Stromal cell of bone marrow (primary cell): Measurements from ENCODE around the gene DRD4.

Experiments used
- DNase-seq: peaks from one replicate; pipeline ENCODE4 v3.0.0-alpha.2; 2012; ENCODE audit warnings: low read depth

The DRD4 gene

DNA sequence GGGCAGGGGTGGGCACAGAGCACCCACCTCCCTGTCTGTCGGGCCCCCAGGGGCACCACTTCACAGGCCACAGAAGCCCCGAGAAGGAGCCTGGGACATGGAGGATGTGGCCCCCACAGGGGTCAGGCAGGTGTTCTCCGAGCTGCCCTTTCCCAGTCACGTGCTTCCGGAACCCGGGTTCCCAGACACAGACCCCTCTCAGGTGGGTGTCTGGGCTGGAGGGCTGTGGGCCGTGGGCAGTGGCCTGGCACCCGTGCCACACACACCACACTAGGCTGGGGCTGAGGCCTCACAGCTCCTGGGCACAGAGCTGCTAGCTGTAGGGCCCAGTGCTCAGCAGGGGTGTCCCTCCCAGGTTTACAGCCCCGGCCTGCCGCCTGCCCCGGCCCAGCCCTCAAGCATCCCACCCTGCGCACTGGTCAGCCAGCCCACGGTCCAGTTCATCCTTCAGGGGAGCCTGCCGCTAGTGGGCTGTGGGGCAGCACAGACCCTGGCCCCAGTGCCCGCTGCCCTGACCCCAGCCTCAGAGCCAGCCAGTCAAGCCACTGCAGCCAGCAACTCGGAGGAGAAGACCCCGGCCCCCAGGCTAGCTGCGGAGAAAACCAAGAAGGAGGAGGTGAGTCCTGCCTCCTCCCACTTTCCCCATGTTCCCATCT lies 26.8 kb upstream of the DRD4 start:
- no peak for DNase-seq

DNA sequence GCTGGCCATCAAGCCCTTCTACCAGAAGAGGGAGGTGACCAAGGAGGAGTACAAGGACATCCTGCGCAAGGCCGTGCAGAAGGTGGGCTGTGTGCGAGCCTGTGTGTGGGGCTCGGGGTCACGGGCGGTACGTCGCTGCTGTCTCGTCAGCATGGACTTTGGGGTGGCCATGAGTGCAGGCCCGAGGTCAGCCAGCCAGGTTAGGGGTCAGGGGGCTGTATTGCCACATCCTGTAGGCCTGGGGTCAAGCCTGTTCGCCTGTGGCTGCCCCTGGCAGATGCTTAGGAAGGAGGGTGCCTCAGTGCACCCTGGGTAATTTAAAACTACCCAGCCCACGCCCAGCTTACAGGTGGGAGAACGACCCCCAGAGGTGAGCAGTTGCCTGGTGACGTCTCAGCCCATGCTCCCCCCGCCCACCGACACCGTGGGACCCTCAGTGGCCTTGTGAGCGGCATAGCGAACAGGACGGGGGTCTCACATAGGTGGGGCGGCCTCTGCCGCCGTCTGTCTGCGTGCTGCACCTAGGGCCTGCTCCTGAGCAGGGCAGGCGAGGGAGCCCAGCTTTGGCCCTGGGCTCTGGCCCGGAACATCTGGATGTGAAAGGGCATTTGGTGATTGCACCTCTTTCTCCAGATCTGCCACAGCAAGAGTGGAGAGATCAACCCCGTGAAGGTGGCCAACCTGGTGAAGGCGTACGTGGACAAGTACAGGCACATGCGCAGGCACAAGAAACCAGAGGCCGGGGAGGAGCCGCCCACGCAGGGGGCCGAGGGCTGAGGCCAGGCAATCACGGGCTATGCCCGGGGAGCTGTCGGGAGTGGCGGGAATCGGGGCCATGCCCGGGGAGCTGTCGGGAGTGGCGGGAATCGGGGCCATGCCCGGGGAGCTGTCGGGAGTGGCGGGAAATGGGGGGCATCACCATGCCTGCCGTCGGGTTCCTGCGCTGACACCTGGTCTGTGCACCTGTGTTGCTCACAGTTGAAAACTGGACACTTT lies 25.8 kb upstream of the DRD4 start:
- no peak for DNase-seq

DNA sequence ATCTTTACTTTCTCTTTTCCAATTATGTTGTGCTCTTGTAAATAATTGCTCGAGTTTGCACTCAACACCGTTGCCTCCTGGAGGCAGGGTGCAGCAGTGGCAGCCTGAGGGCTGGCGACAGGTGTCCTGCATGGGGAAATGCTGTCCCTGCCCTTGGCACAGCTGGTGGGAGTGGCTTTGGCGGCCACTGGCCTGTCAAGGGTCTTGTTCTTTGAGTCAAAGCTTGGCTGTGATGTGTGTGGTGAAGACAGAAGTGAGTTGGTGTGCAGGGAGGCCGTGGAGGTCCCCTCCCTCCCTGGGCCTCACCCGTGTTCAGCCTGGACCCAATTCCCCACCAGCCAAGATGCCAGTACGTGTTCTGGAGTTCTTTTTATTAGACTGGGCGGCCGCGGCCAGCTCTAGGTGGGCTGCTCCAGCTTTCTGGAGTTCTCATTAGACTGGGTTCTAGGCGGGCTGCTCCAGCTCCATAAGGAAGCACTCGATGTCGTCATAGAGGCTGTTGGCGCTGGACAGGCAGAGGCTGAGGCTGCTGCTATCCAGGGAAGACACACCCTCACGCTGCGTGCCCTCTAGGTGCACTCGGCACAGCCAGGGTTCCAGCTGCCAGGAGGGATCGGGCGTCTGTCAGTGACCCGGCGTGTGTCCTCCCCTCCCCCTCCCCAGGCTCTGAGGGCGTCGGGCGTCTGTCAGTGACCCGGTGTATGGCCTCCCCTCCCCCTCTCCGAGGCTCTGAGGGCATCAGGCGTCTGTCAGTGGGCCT lies 24.7 kb upstream of the DRD4 start:
- no peak for DNase-seq

DNA sequence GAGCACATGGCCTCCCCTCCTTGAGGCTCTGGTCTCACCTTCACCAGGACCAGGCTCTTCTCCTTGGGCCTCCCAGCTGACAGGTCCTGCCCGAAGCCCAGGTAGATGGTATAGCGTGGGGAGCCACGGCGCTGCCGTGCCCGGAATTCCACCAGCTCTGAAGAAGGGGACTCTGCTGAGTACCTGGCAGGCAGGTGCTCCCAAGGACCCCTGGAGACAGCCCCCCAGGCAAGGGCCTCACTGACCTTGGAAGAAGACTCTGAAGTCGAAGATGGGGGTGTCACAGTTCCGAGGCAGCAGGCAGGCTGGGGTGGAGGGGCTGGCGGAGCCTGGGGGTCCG lies 24.1 kb upstream of the DRD4 start:
- no peak for DNase-seq

DNA sequence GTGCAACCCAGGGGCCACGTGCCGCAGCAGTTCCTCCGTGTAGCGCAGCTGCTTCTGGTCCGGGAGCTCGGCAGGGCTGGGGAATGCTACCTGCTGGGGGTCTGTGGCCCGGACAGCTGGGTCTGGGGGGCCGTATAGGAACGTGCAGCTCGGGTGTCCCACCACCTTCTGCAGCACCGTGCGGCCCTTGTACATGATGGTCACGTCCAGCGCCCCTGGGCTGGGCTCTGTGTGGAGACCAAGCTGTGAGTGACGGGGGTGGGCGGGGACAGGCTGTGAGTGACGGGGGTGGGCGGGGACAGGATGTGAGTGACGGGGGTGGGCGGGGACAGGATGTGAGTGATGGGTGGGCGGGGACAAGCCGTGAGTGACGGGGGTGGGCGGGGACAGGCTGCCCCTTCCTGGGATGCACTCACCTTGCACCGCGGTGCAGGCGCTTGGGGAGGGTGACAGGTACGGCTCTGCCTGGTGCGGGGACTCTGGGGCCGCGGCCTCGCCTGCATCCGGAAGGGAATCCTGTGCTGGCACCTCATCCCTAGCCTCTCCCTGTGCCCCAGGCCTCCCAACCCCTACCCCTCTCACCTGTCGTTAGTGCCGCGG lies 23.6 kb upstream of the DRD4 start:
- peak; percentile 26 for DNase-seq

DNA sequence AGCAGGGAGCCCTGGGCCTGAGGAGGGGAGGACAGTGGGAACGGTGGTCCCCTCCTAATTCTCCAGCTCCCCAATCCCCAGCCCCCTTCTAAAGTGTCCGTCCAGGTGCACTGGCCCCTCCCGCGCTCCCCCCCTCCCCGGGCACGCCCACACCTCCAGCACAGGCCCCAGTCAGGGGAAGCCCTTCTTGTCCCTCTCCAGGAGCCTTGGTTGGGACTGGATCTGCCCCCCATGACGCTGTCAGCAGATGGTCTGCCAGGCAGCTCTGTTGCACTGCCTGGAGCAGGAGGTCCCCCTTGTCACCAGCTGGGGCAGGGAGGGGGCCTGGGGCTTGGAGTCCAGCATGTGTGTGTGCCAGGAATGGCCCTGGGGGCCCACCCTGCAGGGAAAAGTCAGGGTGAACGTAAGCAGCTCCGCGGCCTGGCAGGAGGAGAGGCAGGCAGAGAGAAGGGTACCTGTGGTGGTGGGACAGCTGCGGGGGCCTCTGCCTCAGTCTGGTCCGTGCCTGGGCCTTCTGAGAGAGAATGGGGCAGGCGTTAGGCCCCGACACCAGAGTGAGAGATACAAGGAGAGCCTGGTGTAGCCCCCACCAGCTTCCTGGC lies 22.9 kb upstream of the DRD4 start:
- DNase-seq: no peak

DNA sequence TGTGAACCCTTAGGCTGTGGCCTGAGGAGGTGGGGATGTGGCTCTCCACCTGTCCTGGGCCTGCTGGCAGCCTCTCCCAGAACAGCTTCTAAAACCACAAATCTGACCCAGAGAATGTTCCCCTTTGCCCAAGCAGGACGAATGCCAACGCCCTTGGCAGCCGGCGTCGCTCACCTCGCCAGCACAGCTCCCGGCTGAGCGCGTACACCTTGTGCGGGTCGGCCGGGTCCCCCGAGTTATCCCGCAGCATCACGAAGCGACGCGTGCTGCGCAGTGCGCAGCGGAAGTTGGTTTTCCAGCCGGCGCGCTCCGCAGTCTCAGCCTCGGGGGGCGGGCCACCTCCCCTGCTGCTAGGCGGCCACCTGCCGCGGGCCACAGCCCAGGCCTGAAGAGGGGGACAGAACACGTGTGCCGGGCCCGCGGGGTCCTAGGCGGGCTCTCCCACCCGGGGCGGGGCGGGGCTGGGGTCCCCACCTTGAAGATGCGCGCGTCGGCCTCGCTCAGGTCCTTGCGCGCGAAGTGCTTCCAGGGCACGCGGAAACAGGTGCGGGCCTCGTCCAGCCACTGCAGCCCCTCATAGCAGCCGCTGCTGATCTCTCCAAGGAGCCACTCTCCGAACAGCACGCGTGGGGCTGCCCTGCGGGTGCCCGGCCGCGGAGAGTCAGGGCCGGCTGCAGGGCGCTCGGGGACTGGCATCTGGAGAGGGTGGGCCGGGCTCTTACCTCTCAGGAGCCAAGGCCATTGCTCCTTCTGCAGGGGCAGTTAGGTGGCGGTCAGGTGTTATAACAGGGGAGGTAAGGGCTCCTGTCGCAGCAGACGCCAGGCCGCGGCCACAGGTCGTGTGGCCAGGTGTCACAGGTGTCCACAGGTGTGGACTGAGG lies 22.2 kb upstream of the DRD4 start:
- no peak for DNase-seq

DNA sequence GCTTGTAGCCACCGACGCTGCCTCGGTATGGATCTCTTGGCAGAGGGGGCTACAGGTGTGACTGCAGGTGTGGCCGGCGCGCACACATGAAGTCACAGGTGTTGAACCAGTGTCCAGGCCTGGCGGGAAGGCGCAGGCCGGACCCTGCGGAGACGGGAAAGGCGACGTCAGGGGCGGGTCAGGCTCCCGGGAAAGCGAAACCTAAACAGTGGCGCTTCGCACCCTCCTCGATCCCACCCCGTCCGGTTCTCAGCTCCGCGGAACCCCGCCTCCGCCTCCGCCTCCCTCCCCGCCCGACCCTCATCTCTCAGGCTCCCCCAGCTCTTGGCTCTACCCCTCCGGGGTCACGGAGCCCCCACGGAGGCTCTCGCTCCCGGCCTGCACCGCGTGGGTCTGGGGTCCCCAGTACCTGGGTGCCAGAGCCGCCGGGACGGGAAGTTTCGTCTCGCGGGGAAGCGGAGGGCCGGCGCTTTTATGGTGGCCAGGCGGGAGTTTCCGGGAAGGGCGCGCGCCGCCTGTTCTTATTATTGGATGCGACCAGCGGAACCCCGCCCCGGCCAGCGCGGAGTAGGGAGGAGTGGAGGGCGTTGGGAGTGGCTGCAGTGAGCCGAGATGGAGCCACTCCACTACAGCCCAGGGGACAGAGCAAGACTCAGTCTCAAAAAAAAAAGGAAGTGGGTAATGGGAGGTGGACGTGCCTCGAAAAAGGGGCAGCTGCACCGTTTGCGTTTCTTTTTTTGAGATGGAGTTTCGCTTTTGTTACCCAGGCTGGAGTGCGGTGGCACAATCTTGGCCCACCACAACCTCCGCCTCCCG lies 21.4 kb upstream of the DRD4 start, which contains the start of gene IRF7:
Gene IRF7 (minus strand): TSS at position 447 of the 816 bp plus-strand sequence. CDS start 586 bp downstream, outside the sequence.
- peak; percentile 88 for DNase-seq

DNA sequence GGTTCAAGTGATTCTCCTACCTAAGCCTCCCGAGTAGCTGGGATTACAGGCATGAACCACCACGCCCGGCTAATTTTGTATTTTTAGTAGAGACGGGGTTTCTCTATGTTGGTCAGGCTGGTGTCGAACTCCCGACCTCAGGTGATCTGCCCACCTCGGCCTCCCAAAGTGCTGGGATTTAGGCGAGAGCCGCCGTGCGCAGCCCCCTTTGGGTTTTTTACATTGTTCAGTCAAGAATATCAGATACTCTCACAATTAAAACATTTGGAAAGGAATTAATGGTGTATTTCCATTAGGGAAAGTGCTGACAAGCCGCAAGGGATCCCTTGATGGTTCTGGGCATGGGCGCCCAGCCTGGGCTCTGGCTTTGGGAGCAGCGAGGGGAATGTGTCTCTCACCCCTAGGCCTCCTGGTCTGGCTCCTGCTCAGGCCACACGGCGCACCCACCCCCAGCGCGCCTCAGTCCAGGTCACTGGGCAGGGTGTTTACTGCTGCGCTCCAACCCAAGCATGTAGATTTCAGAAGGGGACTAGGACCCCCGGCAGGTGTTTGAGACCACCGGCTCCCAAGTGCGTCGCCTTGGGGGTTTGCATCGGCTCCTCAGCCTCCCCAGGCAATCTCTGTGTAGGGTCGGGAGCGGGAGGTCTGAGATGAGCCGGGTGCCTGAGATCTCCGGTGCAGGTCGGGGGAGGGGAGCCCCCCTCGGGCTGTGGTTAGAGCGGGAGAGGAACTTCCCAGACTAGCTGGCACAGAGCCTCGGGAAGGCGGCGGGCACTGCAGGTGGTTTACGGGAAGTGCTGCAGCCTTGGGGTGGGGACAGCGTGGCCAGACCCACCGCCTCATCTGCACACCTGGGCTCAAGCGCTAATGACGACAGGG lies 20.5 kb upstream of the DRD4 start:
- no peak for DNase-seq

DNA sequence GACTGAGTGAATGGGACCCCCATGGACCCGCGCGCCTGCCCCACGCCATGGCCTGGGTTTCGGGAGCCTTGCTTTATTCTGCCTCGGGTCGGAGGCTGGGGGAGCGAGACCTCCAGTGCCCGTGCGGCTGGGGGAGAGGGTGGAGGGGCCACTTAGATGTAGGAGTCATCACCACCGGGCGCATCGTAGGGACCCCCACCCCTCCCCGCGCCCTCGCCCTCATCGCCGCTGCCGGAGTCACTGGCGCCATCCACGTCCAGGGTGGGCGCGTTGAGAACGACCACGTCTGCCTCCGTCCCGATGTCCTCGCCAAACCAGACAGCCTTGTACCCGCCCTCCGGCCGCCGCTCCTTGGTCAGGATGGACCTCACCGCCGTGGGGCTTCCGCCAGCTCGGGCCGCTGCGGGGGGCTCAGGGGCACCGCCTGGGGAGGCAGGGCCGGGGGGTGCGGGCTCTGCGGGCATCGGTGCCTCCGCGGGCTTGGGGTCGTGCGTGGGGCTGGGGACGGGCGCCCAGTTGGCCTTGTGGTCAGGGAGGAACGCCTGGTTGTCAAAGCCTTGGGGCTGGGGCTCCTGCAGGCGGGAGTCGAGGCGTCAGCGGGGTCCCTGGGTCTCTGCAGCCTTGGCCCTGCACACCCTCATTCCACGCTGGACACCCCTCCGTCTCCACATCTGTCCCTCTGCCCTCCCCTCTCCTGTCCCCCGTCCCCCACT lies 19.7 kb upstream of the DRD4 start:
- no peak for DNase-seq

DNA sequence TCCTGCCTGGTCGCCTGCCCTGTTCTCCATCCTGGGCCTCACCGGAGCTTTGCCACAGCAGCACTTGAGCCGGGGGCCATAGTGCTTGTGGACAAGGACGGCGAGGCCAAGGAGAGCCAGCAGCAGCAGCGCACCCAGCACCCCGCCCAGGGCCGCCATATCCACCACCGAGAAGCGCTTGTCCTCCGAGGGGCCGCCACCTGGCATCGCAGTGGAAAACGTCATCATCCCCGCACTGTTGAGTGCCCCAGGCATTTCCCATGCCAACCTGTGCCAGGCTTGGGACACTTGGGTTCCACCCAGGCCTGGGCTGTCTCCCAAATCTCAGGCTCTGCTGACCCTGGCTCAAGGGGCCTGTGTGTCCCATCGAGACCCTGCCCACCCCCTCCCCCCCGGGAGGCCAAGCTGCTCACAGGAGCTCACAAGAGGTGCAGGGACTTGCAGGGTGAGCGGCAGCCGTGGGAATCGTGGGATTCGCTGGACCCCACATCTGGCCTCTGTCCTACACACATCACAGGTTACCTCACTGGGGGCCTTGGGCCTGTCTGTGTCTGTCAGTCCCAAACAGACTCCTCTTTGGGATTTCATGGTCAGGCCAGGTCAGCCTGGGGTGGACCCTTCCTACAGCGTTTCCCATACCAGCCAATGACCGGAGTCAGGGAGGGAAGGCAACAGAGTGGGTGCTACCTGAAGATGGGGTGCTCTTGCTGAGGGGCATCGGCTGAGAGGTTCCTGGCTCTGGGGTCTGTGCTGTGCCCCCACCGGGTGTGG lies 19.0 kb upstream of the DRD4 start:
- DNase-seq: no peak

DNA sequence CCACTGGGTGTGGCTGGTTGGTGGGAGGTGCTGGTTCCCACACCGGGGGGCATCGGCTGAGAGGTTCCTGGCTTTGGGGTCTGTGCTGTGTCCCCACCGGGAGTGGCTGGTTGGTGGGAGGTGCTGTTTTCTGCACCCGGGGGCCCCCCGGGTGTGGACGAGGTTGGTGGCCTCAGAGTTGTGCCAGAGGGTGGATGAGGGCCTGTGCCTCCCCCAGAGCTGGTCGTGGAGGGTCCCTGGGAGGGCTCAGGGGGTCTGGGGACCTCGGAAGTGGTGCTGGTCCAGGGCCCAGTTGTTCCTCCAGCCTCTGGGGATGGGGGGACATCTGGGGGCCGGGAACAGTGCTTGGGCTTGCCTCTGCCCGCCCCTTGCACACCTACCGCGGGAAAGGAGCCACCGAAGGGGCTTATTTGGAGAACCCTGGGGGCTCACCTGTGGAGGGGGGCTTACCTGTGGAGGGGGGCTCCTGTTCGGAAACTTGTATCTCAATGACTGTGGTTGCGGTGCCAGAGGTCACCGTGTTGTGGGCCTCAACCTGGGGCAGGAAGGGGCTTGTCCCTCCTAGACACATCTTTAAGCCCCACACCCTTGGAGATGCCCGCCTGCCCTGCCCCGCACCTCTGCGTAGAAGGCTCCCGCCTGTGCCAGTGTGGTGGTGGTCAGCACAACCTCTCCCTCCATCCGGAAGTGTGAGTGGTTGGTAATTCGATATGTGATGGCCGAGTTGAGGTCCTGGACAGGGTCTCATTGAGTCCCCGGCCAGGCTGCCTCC lies 18.0 kb upstream of the DRD4 start:
- no peak for DNase-seq

DNA sequence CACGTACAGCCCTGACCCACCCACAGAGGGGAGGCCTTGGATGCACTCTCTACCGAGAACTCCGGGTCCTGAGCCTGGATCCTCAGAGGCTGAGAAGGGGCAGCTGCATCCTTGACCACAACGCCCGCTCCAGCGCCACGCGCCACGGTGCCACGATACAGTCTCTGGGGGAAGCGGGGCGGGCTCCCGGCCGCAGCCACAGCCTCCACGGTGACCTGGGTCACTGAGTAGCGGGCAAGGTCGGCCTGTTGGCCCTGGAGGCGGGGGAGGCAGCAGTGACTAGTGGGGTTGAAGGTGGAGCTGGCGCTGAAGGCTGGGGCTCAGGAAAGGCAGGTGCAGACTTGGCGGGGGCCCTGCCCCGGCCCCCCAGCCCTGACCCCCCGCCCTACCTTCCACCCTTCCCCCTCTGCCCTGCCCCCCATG lies 17.4 kb upstream of the DRD4 start:
- no peak for DNase-seq

DNA sequence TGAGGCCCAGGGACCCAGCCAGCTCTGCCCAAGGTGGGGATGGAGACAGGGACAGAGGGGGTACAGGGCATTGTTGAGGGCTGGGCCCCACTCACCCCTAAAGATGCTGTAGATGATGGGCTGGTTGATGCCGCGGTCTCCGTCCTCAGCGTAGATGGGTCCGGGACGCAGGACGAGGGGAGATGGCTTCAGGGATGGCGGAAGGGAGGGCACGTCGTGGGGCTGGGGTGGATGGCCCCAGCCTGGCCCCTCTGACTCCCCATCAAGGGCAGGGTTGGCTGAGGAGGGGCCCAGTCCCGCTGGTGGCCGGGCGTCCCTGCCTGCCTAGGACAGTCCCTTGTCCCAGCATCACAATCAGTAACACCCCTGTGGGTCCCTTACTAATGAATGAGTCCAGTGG lies 16.9 kb upstream of the DRD4 start:
- DNase-seq: no peak

DNA sequence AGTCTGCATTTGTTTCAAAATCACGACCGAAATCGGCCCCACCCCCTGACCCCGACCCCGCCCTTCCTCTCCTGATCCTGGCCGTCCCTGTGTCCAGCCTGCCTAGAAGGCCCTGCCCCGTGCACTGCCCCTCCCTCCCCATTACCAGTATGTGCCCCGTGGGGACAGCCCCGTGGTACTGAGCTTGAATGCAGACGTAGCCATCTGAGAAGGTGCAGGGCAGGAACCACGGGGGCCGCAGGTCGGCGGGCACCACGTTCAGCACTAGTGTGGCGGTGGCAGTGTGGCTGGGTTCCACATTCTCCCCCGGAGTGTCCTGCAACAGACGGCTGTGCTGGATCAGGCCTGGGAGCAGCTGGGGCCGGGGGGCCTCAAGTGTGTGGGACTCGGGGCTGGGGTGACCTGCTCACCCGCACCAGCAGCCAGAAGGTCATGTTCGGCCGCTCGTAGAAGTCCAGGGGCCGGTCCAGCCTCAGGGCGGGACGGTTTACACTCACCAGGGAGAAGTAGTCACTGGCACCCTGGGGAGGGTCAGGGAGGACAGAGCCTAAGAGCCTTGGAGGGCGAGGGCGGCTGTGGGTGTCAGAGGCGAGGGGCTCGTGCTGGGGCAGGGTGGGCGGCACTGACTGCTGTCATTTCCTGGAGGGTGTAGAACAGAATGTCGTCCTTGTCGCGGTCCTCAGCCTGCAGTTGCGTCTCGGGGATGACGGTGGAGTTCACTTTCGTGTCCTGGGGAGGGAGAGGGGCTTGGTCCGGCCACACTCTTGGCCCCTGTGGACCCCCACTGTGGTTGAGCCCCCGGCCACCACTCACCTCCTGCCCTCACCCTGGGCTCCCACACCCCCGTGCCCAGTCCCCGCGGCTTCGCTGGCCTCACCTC lies 15.9 kb upstream of the DRD4 start:
- DNase-seq: no peak

DNA sequence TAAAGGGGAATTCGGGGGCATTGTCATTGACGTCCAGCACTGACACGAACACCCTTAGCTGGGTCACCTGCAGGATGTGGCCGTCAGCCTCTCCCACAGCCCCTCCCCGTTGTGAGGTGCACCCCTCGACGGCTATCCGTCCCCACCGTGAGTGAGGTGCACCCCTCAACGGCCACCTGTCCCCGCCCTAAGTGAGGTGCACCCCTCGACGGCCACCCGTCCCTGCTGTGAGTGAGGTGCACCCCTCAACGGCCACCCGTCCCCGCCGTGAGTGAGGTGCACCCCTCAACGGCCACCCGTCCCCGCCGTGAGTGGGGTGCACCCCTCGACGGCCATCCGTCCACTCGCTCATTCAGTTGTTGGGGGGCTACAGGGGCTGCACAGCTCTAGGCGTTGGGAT lies 15.2 kb upstream of the DRD4 start:
- no peak for DNase-seq
